ENCODE results near the gene SLC12A1. TPM values are rescaled to one million over a fixed set of nuclear protein-coding genes. Genes with fewer than 3 reads are reported as not detected.

Gene SLC12A1
- total RNA-seq, 4 donors from 2014 or later: not detected

- TF ChIP-seq EP300 (IDR thresholded peaks at IDR 0.05; ENCODE audit: low read depth): no peak
- TF ChIP-seq POLR2A (IDR thresholded peaks at IDR 0.05): no peak
- TF ChIP-seq CTCF (IDR thresholded peaks at IDR 0.05): no peak
- no peak for TF ChIP-seq POLR2AphosphoS5 (IDR thresholded peaks at IDR 0.05)
- 88 to 90% methylated on average over 1 to 4 of the region's 4 CpGs for WGBS, 2 donors (ENCODE audit: low coverage in 1 of 2)
These were observed 15.8 kb downstream of the SLC12A1 start for GRCh38 chr15:48221885-48222284.

GRCh38 chr15:48222627-48223026 is 16.5 kb downstream of the SLC12A1 start:
- H3K36me3 ChIP-seq: no peaks in the 10 kb centered on the region
- WGBS, 2 donors (ENCODE audit: low coverage in 1 of 2): 23% methylated on average over 1 of the region's 1 CpG; no CpG with 5 or more reads in 1 of the 2 donors
- no peak for TF ChIP-seq POLR2A (IDR thresholded peaks at IDR 0.05)
- no peak for TF ChIP-seq CTCF (IDR thresholded peaks at IDR 0.05)
- no peak for TF ChIP-seq EP300 (IDR thresholded peaks at IDR 0.05; ENCODE audit: low read depth)
- TF ChIP-seq POLR2AphosphoS5 (IDR thresholded peaks at IDR 0.05): no peak
- in situ Hi-C loops (cut with MboI; ENCODE audit: low pct_ligation_motif_present in 1 of 4, low pct_unique_long_range_greater_than_20kb in 1 of 4, low sequenced_read_pairs in 3 of 4) (no loop called here), intact Hi-C loops (cut with DNase I; ENCODE audit: low total_unique reads) (no loop called here)
- H3K9me3 ChIP-seq: no peaks in the 10 kb centered on the region
- no peak overlapping the region for H3K27ac ChIP-seq
- H3K27me3 ChIP-seq: no peaks in the 10 kb centered on the region
- H3K4me1 ChIP-seq: no peaks in the 10 kb centered on the region
- DNase-seq: no peak
- no peak overlapping the region for H3K4me3 ChIP-seq

More at GRCh38 chr15:48221885-48222284, 15.8 kb downstream of the SLC12A1 start:
- intact Hi-C loops (cut with DNase I; ENCODE audit: low total_unique reads) (no loop called here), in situ Hi-C loops (cut with MboI; ENCODE audit: low pct_ligation_motif_present in 1 of 4, low pct_unique_long_range_greater_than_20kb in 1 of 4, low sequenced_read_pairs in 3 of 4) (no loop called here)
- DNase-seq: no peak
- no peaks in the 10 kb centered on the region for H3K27me3 ChIP-seq
- H3K36me3 ChIP-seq: no peaks in the 10 kb centered on the region
- no peaks in the 10 kb centered on the region for H3K9me3 ChIP-seq
- H3K4me1 ChIP-seq: no peaks in the 10 kb centered on the region
- no peak overlapping the region for H3K27ac ChIP-seq
- H3K4me3 ChIP-seq: no peak overlapping the region

- in situ Hi-C loops (cut with MboI; ENCODE audit: low pct_ligation_motif_present in 1 of 4, low pct_unique_long_range_greater_than_20kb in 1 of 4, low sequenced_read_pairs in 3 of 4) (loop anchor here in 1 of 4 donors (25.0 kb wide), 1 partner anchor 1013 kb away; no protein-coding TSS in a partner anchor), intact Hi-C loops (cut with DNase I; ENCODE audit: low total_unique reads) (no loop called here)
- Histone ChIP-seq H3K36me3 (no peaks in the 10 kb centered on the region), H3K9me3 (no peaks in the 10 kb centered on the region), H3K4me3 (no peak overlapping the region), H3K27me3 (no peaks in the 10 kb centered on the region), H3K4me1 (no peaks in the 10 kb centered on the region), H3K27ac (no peak overlapping the region)
- WGBS, 2 donors (ENCODE audit: low coverage in 1 of 2): 80 to 86% methylated on average over 3 of the region's 3 CpGs
- DNase-seq: no peak
- no peak for TF ChIP-seq EP300 (IDR thresholded peaks at IDR 0.05; ENCODE audit: low read depth)
- no peak for TF ChIP-seq POLR2AphosphoS5 (IDR thresholded peaks at IDR 0.05)
- no peak for TF ChIP-seq POLR2A (IDR thresholded peaks at IDR 0.05)
- TF ChIP-seq CTCF (IDR thresholded peaks at IDR 0.05): no peak
These were observed 19.7 kb downstream of the SLC12A1 start for GRCh38 chr15:48225771-48226170.

- TF ChIP-seq CTCF (IDR thresholded peaks at IDR 0.05): no peak
- Histone ChIP-seq H3K4me3 (no peak overlapping the region), H3K9me3 (no peaks in the 10 kb centered on the region), H3K27ac (no peak overlapping the region), H3K36me3 (no peaks in the 10 kb centered on the region), H3K4me1 (no peaks in the 10 kb centered on the region), H3K27me3 (no peaks in the 10 kb centered on the region)
- no peak for DNase-seq
- intact Hi-C loops (cut with DNase I; ENCODE audit: low total_unique reads): no loop called here
- 85 to 100% methylated on average over 1 to 5 of the region's 5 CpGs for WGBS, 2 donors (ENCODE audit: low coverage in 1 of 2)
- in situ Hi-C loops (cut with MboI; ENCODE audit: low pct_ligation_motif_present in 1 of 4, low pct_unique_long_range_greater_than_20kb in 1 of 4, low sequenced_read_pairs in 3 of 4): loop anchor here in 1 of 4 donors (25.0 kb wide), 1 partner anchor 1018 kb away; no protein-coding TSS in a partner anchor
These were observed 24.4 kb downstream of the SLC12A1 start for GRCh38 chr15:48230498-48230897.

Data from transverse colon (tissue), 4 donors.